GM12878 (cell line): Measurements from ENCODE around the gene SLC66A3. TPM values are rescaled to one million over a fixed set of nuclear protein-coding genes. Genes with fewer than 3 reads are reported as not detected.

Source experiments
- CEBPZ ChIP-seq: fragments of 150-350 bp; IDR thresholded peaks from 2 replicates; pipeline ENCODE4 v1.6.1; 2016; ENCODE audit warnings: low read depth, low read length
- CTCF ChIP-seq, 3 experiments: IDR thresholded peaks in 2 of 3; conservative IDR thresholded peaks in 1 of 3; 2 replicates each; pipeline ENCODE4 v1.5.1; 2011; ENCODE audit warnings: low read depth in 3 of 3, low read length in 3 of 3, mild to moderate bottlenecking in 3 of 3, control low read depth in 2 of 3, moderate library complexity in 2 of 3, inconsistent platforms in 1 of 3, mixed read lengths in 1 of 3; ENCODE audit not compliant: control insufficient read depth in 2 of 3, insufficient read depth in 1 of 3; ENCODE audit errors: extremely low read depth in 1 of 3
- ELK1 ChIP-seq: IDR thresholded peaks from 2 replicates; pipeline ENCODE4 v1.6.1; 2012; ENCODE audit warnings: low read depth, low read length, improper control_type of control experiment
- FOXK2 ChIP-seq: fragments of 450-650 bp; IDR thresholded peaks from 2 replicates; pipeline ENCODE4 v1.6.1; 2017; ENCODE audit warnings: mild to moderate bottlenecking, moderate library complexity
- RAD51 ChIP-seq: fragments of 450-650 bp; IDR thresholded peaks from 2 replicates; pipeline ENCODE4 v1.6.1; 2016; ENCODE audit warnings: moderate library complexity, mild to moderate bottlenecking, inconsistent platforms
- SMARCA5 ChIP-seq: fragments of 450-650 bp; IDR thresholded peaks from 2 replicates; pipeline ENCODE4 v1.6.1; 2017; ENCODE audit warnings: mild to moderate bottlenecking
- SRF ChIP-seq, 2 experiments: IDR thresholded peaks; 2 replicates each; pipeline ENCODE4 v1.6.1; 2011; ENCODE audit warnings: low read depth in 2 of 2, low read length in 2 of 2, mild to moderate bottlenecking in 1 of 2, moderate library complexity in 1 of 2
- STAT3 ChIP-seq: IDR thresholded peaks from 2 replicates; pipeline ENCODE4 v1.6.1; 2011; ENCODE audit warnings: low read depth, low read length, improper control_type of control experiment
- USF1 ChIP-seq: IDR thresholded peaks from 2 replicates; pipeline ENCODE4 v1.6.1; 2011; ENCODE audit warnings: borderline replicate concordance, low read depth, mild to moderate bottlenecking, moderate library complexity, mixed read lengths, low read length; ENCODE audit not compliant: insufficient read depth; ENCODE audit errors: extremely low read length
- USF2 ChIP-seq: IDR thresholded peaks from 2 replicates; pipeline ENCODE4 v1.6.1; 2011; ENCODE audit warnings: low read depth, low read length, improper control_type of control experiment, borderline replicate concordance
- ZNF207 ChIP-seq: fragments of 450-650 bp; IDR thresholded peaks from 2 replicates; pipeline ENCODE4 v1.6.1; 2014; ENCODE audit warnings: antibody characterized with exemption, mild to moderate bottlenecking, borderline replicate concordance
- polyA plus RNA-seq, 11 experiments: library from polyadenylated mRNA; depleted of rRNA in 4 of 11; unstranded in 6 of 11; stranded (reverse) in 5 of 11; fragments of >200 nt; fragmentation: Nextera tagmentation in 4 of 11; fragmentation: Illumina TruSeq in 1 of 11; extraction: Ambion mirVana in 4 of 11; extraction: Trizol in 1 of 11; gene quantifications; 1 replicate in 1 of 11; 2 replicates in 10 of 11; pipeline versions ENCODE4 v1.2.1 to v1.2.3, GENCODE V29; 2011 to 2016; ENCODE audit warnings: inconsistent platforms in 2 of 11, missing spikeins in 2 of 11, low read depth in 1 of 11
- total RNA-seq, 4 experiments: library from RNA; depleted of rRNA in 3 of 4; stranded (reverse); fragments of >200 nt in 3 of 4; fragmentation: Illumina TruSeq in 1 of 4; extraction: Trizol in 1 of 4; gene quantifications; 2 replicates each; pipeline versions ENCODE4 v1.2.1 to v1.2.3, GENCODE V29; 2013 to 2021

Gene SLC66A3
- total and polyA plus RNA-seq, 10 of the 15 experiments (the other 5 are each of a cell fraction or from before 2014, with no cell fraction given) = 1.4 to 14.2 (median 6.4) TPM

- TF ChIP-seq CTCF (IDR thresholded peaks at IDR 0.05 in 2 of 3, conservative IDR thresholded peaks at IDR 0.05 in 1 of 3; ENCODE audit: control insufficient read depth in 2 of 3, extremely low read depth in 1 of 3, insufficient read depth in 1 of 3, low read depth in 3 of 3, low read length in 3 of 3) (no peak), SMARCA5 (no peak), FOXK2 (no peak), USF1 (no peak), CEBPZ (no peak), ELK1 (no peak), USF2 (no peak), ZNF207 (no peak), RAD51 (no peak), STAT3 (no peak), SRF (IDR thresholded peaks at IDR 0.05; ENCODE audit: low read depth in 2 of 2, low read length in 2 of 2) (no peak)
Observed at GRCh38 chr2:11118761-11119160, 36.5 kb upstream of the SLC66A3 start (continued).
